Karpas-422 (cell line): ENCODE data around the gene POLN. TPM values are rescaled to one million over a fixed set of nuclear protein-coding genes. Genes with fewer than 3 reads are reported as not detected.

Experiments
- DNase-seq: peaks from one replicate; pipeline ENCODE4 v3.0.0-alpha.2; 2015
- H2AFZ ChIP-seq: fragments of 200-600 bp; sonication (generic); 2 replicates; pipeline ENCODE4 v1.6.1; 2014; ENCODE audit warnings: antibody characterized with exemption, low read length, mixed read lengths
- H3K27ac ChIP-seq: fragments of 200-600 bp; sonication (generic); 2 replicates; pipeline ENCODE4 v1.5.1; 2014; ENCODE audit warnings: mild to moderate bottlenecking, low read length, moderate library complexity
- H3K27me3 ChIP-seq: fragments of 200-600 bp; sonication (generic); 2 replicates; pipeline ENCODE4 v1.6.1; 2014; ENCODE audit warnings: low read length, mixed read lengths
- H3K36me3 ChIP-seq: fragments of 200-600 bp; sonication (generic); 2 replicates; pipeline ENCODE4 v1.6.1; 2014; ENCODE audit warnings: low read length, mixed read lengths; ENCODE audit not compliant: insufficient read depth
- H3K4me1 ChIP-seq: fragments of 200-600 bp; sonication (generic); 2 replicates; pipeline ENCODE4 v1.6.1; 2014; ENCODE audit warnings: mild to moderate bottlenecking, low read length, mixed read lengths
- H3K4me2 ChIP-seq: fragments of 200-600 bp; sonication (generic); 2 replicates; pipeline ENCODE4 v1.6.1; 2014; ENCODE audit warnings: low read length, low read depth, mild to moderate bottlenecking; ENCODE audit not compliant: poor library complexity, severe bottlenecking
- H3K4me3 ChIP-seq: fragments of 200-600 bp; sonication (generic); 2 replicates; pipeline ENCODE4 v1.5.1; 2014; ENCODE audit warnings: mild to moderate bottlenecking, antibody characterized with exemption, low read length, mixed read lengths
- H3K79me2 ChIP-seq: fragments of 200-600 bp; sonication (generic); 2 replicates; pipeline ENCODE4 v1.6.1; 2014; ENCODE audit warnings: mild to moderate bottlenecking, low read length, mixed read lengths
- H3K9ac ChIP-seq: fragments of 200-600 bp; sonication (generic); 2 replicates; pipeline ENCODE4 v1.6.0; 2014; ENCODE audit warnings: low read length
- H3K9me2 ChIP-seq: fragments of 200-600 bp; sonication (generic), shearing (Covaris generic); replicated peaks from 2 replicates; pipeline ENCODE4 v1.6.0; 2014; ENCODE audit warnings: mild to moderate bottlenecking, low read length, moderate library complexity; ENCODE audit not compliant: insufficient read depth
- H3K9me3 ChIP-seq: fragments of 300-700, 200-600 bp; sonication (generic); 2 replicates; pipeline ENCODE4 v1.6.1; 2014; ENCODE audit warnings: low read length, mixed read lengths
- H4K20me1 ChIP-seq: fragments of 200-600 bp; sonication (generic); 2 replicates; pipeline ENCODE4 v1.6.1; 2014; ENCODE audit warnings: mild to moderate bottlenecking, antibody characterized with exemption, low read length, low read depth; ENCODE audit not compliant: insufficient read depth
- total RNA-seq: library from RNA; depleted of rRNA; stranded (reverse); fragments of >200 nt; shearing (Covaris generic); gene quantifications from 2 replicates; pipeline ENCODE4 v1.2.3, GENCODE V29; 2014; ENCODE audit warnings: low replicate concordance

Gene POLN
- total RNA-seq, 1 experiment from 2014 or later: 4.3 TPM

GRCh38 chr4:2103843-2104547, 137.9 kb downstream of the POLN start:
- peaks cover 13% of the 10 kb centered on the region for H3K9me3 ChIP-seq
- no peaks in the 10 kb centered on the region for H4K20me1 ChIP-seq
- no peaks in the 10 kb centered on the region for H3K36me3 ChIP-seq
- H3K79me2 ChIP-seq: no peaks in the 10 kb centered on the region
- H3K4me1 ChIP-seq: no peaks in the 10 kb centered on the region
- DNase-seq: no peak
- H3K9ac ChIP-seq: no peak overlapping the region
- H3K27me3 ChIP-seq: no peaks in the 10 kb centered on the region
- no peak overlapping the region for H2AFZ ChIP-seq
- no peak overlapping the region for H3K4me2 ChIP-seq
- H3K4me3 ChIP-seq: no peak overlapping the region
- no peak overlapping the region for H3K27ac ChIP-seq
- no peaks in the 10 kb centered on the region for H3K9me2 ChIP-seq

GRCh38 chr4:2103127-2103842, 138.6 kb downstream of the POLN start:
- H3K27ac ChIP-seq: no peak overlapping the region
- peaks cover 13% of the 10 kb centered on the region for H3K9me3 ChIP-seq
- H3K27me3 ChIP-seq: no peaks in the 10 kb centered on the region
- no peak overlapping the region for H3K4me3 ChIP-seq
- no peaks in the 10 kb centered on the region for H4K20me1 ChIP-seq
- no peaks in the 10 kb centered on the region for H3K4me1 ChIP-seq
- H3K9ac ChIP-seq: no peak overlapping the region
- H3K36me3 ChIP-seq: no peaks in the 10 kb centered on the region
- H2AFZ ChIP-seq: no peak overlapping the region
- H3K9me2 ChIP-seq: no peaks in the 10 kb centered on the region
- DNase-seq: no peak
- H3K4me2 ChIP-seq: no peak overlapping the region
- H3K79me2 ChIP-seq: no peaks in the 10 kb centered on the region

GRCh38 chr4:2102045-2102883, 139.7 kb downstream of the POLN start:
- no peak for DNase-seq
- Histone ChIP-seq H3K4me3 (no peak overlapping the region), H3K9me3 (peaks cover 13% of the 10 kb centered on the region), H3K27me3 (no peaks in the 10 kb centered on the region), H3K79me2 (no peaks in the 10 kb centered on the region), H3K9me2 (no peaks in the 10 kb centered on the region), H3K27ac (no peak overlapping the region), H3K36me3 (no peaks in the 10 kb centered on the region), H3K9ac (no peak overlapping the region), H2AFZ (no peak overlapping the region), H3K4me1 (no peaks in the 10 kb centered on the region), H3K4me2 (no peak overlapping the region), H4K20me1 (no peaks in the 10 kb centered on the region)

GRCh38 chr4:2101346-2102044, 140.4 kb downstream of the POLN start:
- Histone ChIP-seq H3K27me3 (no peaks in the 10 kb centered on the region), H3K4me2 (no peak overlapping the region), H2AFZ (no peak overlapping the region), H3K27ac (no peak overlapping the region), H3K9ac (no peak overlapping the region), H3K9me2 (no peaks in the 10 kb centered on the region), H3K79me2 (no peaks in the 10 kb centered on the region), H3K4me1 (no peaks in the 10 kb centered on the region), H3K36me3 (no peaks in the 10 kb centered on the region), H3K4me3 (no peak overlapping the region), H4K20me1 (no peaks in the 10 kb centered on the region), H3K9me3 (peaks cover 13% of the 10 kb centered on the region)
- no peak for DNase-seq

- no peaks in the 10 kb centered on the region for H3K27me3 ChIP-seq
- H3K4me1 ChIP-seq: no peaks in the 10 kb centered on the region
- no peaks in the 10 kb centered on the region for H3K9me2 ChIP-seq
- H2AFZ ChIP-seq: no peak overlapping the region
- no peaks in the 10 kb centered on the region for H3K36me3 ChIP-seq
- H3K79me2 ChIP-seq: no peaks in the 10 kb centered on the region
- no peak overlapping the region for H3K4me2 ChIP-seq
- H4K20me1 ChIP-seq: no peaks in the 10 kb centered on the region
- no peak overlapping the region for H3K4me3 ChIP-seq
- no peak overlapping the region for H3K27ac ChIP-seq
- H3K9ac ChIP-seq: no peak overlapping the region
- H3K9me3 ChIP-seq: no peaks in the 10 kb centered on the region; the same call in 1 of the 2 replicates
- DNase-seq: no peak
Measured at GRCh38 chr4:2096073-2096609, 145.8 kb downstream of the POLN start.

- Histone ChIP-seq H2AFZ (no peak overlapping the region), H3K9ac (no peak overlapping the region), H3K4me1 (no peaks in the 10 kb centered on the region), H3K36me3 (no peaks in the 10 kb centered on the region), H3K9me3 (no peaks in the 10 kb centered on the region; the same call in 1 of the 2 replicates), H4K20me1 (no peaks in the 10 kb centered on the region), H3K9me2 (no peaks in the 10 kb centered on the region), H3K4me2 (no peak overlapping the region), H3K4me3 (no peak overlapping the region), H3K27ac (no peak overlapping the region), H3K79me2 (no peaks in the 10 kb centered on the region), H3K27me3 (no peaks in the 10 kb centered on the region)
- DNase-seq: no peak
Measured at GRCh38 chr4:2095236-2096072, 146.5 kb downstream of the POLN start.

GRCh38 chr4:2094545-2094944, 147.4 kb downstream of the POLN start:
- no peak overlapping the region for H2AFZ ChIP-seq
- no peak overlapping the region for H3K4me2 ChIP-seq
- H3K9me3 ChIP-seq: no peaks in the 10 kb centered on the region; the same call in 1 of the 2 replicates
- H3K79me2 ChIP-seq: no peaks in the 10 kb centered on the region
- DNase-seq: no peak
- H3K9me2 ChIP-seq: no peaks in the 10 kb centered on the region
- no peaks in the 10 kb centered on the region for H3K36me3 ChIP-seq
- no peaks in the 10 kb centered on the region for H3K27me3 ChIP-seq
- no peak overlapping the region for H3K4me3 ChIP-seq
- H3K4me1 ChIP-seq: no peaks in the 10 kb centered on the region
- H4K20me1 ChIP-seq: no peaks in the 10 kb centered on the region
- H3K27ac ChIP-seq: no peak overlapping the region
- no peak overlapping the region for H3K9ac ChIP-seq
